Esophagus muscularis mucosa (tissue), 4 donors: ENCODE data around the gene DOCK4.
A peak's percentile ranks its signal among the peaks of the same experiment; 100 is the strongest.

Source experiments
- EP300 ChIP-seq: sonication (generic); formaldehyde crosslinking; IDR thresholded peaks from one replicate; pipeline ENCODE4 v1.6.1; 2017; ENCODE audit warnings: antibody characterized with exemption
- POLR2A ChIP-seq: fragments of 450-650 bp; IDR thresholded peaks from one replicate; pipeline ENCODE4 v1.6.1; 2017; ENCODE audit warnings: antibody characterized with exemption, moderate library complexity, mild to moderate bottlenecking, low read depth
- POLR2AphosphoS5 ChIP-seq, 2 donors: sonication (generic); formaldehyde crosslinking; IDR thresholded peaks; one replicate each; pipeline ENCODE4 v1.6.1; 2017; ENCODE audit warnings: antibody characterized with exemption in 2 of 2
- TF ChIP-seq, protein P1 (sequence below), 3 experiments: fragments of 200-600 bp in 2 of 3; fragments of 450-650 bp in 1 of 3; sonication (generic) in 2 of 3; IDR thresholded peaks; one replicate each; pipeline ENCODE4 v1.5.1; 2017 to 2019; ENCODE audit warnings: antibody characterized with exemption in 3 of 3, mild to moderate bottlenecking in 2 of 3, moderate library complexity in 1 of 3

DNA sequence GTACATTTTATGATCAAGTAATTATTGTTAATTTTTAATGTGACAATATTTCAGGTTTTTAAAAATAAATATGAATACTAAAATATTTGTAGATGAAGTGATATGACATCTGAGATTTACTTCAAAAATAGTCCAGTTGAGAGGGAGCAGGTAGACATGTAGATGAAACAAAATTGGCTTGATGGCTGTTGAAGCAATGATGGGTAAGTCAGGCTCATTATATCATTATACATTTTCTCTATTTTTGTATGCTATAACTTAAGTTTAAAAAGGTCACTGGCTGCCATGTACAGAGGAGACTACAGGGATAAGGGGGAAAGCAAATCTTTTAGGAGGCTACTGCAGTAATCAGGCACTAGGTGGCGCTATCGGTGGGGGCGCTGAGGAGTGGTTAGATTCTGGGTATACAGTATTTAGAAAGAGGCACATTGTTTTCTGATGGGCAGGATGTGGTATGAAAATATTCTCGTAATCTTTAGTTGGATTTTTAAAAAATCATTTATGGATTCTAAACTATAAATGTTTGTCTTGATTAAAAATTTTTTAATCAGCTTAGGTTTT is 454.1 kb downstream of the DOCK4 start:
- no peak for TF ChIP-seq POLR2AphosphoS5 (IDR thresholded peaks at IDR 0.05)
- TF ChIP-seq, protein P1, sequence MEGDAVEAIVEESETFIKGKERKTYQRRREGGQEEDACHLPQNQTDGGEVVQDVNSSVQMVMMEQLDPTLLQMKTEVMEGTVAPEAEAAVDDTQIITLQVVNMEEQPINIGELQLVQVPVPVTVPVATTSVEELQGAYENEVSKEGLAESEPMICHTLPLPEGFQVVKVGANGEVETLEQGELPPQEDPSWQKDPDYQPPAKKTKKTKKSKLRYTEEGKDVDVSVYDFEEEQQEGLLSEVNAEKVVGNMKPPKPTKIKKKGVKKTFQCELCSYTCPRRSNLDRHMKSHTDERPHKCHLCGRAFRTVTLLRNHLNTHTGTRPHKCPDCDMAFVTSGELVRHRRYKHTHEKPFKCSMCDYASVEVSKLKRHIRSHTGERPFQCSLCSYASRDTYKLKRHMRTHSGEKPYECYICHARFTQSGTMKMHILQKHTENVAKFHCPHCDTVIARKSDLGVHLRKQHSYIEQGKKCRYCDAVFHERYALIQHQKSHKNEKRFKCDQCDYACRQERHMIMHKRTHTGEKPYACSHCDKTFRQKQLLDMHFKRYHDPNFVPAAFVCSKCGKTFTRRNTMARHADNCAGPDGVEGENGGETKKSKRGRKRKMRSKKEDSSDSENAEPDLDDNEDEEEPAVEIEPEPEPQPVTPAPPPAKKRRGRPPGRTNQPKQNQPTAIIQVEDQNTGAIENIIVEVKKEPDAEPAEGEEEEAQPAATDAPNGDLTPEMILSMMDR (IDR thresholded peaks at IDR 0.05) = peak; percentile 45 to 72 (median 53)
- TF ChIP-seq POLR2A = no peak
- TF ChIP-seq EP300 = no peak
